ENCODE data around the gene PI16. TPM values are rescaled to one million over a fixed set of nuclear protein-coding genes. Genes with fewer than 3 reads are reported as not detected.

Gene PI16
- polyA plus RNA-seq, 1 of the 3 experiments (the other 2 are of a cell fraction), result 0.02 TPM

DNA sequence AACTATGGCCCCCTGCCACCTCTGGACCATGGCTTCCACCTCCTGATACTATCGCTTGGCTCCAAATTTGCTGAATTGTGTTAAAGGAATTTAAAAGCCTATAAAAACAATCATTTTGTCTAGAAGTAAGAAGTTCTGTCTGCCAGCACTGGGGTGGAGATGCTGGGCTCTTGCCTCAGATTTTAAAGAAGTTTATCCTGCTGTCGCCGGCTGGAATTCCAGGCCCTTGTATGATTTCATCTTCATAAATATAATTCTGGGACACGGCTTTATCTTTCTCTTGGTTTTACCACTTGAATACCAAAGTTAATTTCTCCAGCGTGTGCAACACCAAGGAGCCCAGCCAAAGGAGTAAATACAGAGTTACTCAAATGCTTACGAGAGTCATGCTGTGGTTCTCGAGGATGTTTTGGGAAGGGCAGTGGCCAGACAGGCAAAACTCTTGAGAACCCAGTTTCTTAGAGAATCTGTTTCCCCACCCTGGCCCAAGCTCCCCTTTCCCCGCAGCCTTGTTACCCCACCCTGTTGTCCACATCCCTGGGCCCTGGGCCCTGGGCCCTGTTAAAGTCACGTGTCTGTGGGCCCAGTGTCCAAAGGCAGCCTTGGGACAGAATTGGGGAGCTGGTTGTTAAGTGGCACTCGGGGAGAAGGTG, 36.9 kb upstream of the PI16 start:
- H3K27ac ChIP-seq (ENCODE audit: low read depth in 2 of 2, low read length in 1 of 2), result no peak overlapping the region

DNA sequence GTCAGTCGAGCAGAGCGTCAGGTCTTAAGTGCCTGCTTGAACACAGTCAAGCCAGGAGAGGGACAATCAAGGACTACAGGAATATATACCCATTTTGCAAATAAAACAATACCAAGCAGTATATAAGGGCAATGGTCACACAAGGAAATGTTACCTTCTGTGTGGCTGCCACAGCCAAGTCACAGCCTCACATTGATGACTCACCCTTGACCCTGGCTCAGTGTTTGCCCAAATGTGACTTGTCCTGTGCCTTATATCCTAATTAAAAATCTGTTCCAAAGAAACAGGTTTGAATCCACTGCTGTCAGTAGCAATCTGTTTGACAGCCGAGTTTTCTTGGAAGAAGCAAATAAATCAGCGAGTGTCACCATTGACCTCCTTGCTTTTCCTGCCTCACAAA, 34.5 kb upstream of the PI16 start:
- Histone ChIP-seq H3K9me2 (no peaks in the 10 kb centered on the region), H3K4me2 (no peak overlapping the region), H3K36me3 (replicated peaks in 1 of 2; ENCODE audit: control insufficient read depth in 1 of 2, insufficient read depth in 2 of 2, low read length in 1 of 2) (peaks cover 29 to 73% of the 10 kb centered on the region in 2 experiments), H3K4me3 (ENCODE audit: low read depth in 2 of 2, low read length in 1 of 2) (no peak overlapping the region), H2AFZ (ENCODE audit: low read depth) (no peak overlapping the region), H3K4me1 (ENCODE audit: control insufficient read depth in 1 of 2, insufficient read depth in 2 of 2, low read depth in 1 of 2, low read length in 1 of 2) (no peaks in the 10 kb centered on the region; a peak in 1 of 4 replicates), H3K27me3 (ENCODE audit: insufficient read depth) (no peaks in the 10 kb centered on the region), H4K20me1 (ENCODE audit: insufficient read depth) (no peaks in the 10 kb centered on the region), H3K9me3 (no peaks in the 10 kb centered on the region), H3F3A (replicated peaks; ENCODE audit: insufficient read depth) (no peaks in the 10 kb centered on the region), H3K9ac (no peak overlapping the region), H3K79me2 (ENCODE audit: insufficient read depth) (no peaks in the 10 kb centered on the region), H3K27ac (ENCODE audit: low read depth in 2 of 2, low read length in 1 of 2) (no peak overlapping the region)
- TF ChIP-seq, protein P1, sequence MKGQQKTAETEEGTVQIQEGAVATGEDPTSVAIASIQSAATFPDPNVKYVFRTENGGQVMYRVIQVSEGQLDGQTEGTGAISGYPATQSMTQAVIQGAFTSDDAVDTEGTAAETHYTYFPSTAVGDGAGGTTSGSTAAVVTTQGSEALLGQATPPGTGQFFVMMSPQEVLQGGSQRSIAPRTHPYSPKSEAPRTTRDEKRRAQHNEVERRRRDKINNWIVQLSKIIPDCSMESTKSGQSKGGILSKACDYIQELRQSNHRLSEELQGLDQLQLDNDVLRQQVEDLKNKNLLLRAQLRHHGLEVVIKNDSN (IDR thresholded peaks at IDR 0.05; ENCODE audit: borderline replicate concordance, low read depth), result no peak
- TF ChIP-seq, protein P2, sequence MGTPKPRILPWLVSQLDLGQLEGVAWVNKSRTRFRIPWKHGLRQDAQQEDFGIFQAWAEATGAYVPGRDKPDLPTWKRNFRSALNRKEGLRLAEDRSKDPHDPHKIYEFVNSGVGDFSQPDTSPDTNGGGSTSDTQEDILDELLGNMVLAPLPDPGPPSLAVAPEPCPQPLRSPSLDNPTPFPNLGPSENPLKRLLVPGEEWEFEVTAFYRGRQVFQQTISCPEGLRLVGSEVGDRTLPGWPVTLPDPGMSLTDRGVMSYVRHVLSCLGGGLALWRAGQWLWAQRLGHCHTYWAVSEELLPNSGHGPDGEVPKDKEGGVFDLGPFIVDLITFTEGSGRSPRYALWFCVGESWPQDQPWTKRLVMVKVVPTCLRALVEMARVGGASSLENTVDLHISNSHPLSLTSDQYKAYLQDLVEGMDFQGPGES (IDR thresholded peaks at IDR 0.05; ENCODE audit: low read depth, low read length), result no peak
- TF ChIP-seq, protein P3, sequence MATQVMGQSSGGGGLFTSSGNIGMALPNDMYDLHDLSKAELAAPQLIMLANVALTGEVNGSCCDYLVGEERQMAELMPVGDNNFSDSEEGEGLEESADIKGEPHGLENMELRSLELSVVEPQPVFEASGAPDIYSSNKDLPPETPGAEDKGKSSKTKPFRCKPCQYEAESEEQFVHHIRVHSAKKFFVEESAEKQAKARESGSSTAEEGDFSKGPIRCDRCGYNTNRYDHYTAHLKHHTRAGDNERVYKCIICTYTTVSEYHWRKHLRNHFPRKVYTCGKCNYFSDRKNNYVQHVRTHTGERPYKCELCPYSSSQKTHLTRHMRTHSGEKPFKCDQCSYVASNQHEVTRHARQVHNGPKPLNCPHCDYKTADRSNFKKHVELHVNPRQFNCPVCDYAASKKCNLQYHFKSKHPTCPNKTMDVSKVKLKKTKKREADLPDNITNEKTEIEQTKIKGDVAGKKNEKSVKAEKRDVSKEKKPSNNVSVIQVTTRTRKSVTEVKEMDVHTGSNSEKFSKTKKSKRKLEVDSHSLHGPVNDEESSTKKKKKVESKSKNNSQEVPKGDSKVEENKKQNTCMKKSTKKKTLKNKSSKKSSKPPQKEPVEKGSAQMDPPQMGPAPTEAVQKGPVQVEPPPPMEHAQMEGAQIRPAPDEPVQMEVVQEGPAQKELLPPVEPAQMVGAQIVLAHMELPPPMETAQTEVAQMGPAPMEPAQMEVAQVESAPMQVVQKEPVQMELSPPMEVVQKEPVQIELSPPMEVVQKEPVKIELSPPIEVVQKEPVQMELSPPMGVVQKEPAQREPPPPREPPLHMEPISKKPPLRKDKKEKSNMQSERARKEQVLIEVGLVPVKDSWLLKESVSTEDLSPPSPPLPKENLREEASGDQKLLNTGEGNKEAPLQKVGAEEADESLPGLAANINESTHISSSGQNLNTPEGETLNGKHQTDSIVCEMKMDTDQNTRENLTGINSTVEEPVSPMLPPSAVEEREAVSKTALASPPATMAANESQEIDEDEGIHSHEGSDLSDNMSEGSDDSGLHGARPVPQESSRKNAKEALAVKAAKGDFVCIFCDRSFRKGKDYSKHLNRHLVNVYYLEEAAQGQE (IDR thresholded peaks at IDR 0.05; ENCODE audit: low read depth, low read length), result no peak
- TF ChIP-seq SMC3 (IDR thresholded peaks at IDR 0.05; ENCODE audit: low read depth, low read length) (no peak), TCF12 (IDR thresholded peaks at IDR 0.05) (no peak), EZH2phosphoT487 (IDR thresholded peaks at IDR 0.05; ENCODE audit: borderline replicate concordance, low read depth) (no peak), JUND (IDR thresholded peaks at IDR 0.05) (no peak), FOSL2 (IDR thresholded peaks at IDR 0.05; ENCODE audit: borderline replicate concordance, low read depth) (no peak), NFIC (IDR thresholded peaks at IDR 0.05; ENCODE audit: borderline replicate concordance) (no peak), TAF1 (IDR thresholded peaks at IDR 0.05; ENCODE audit: borderline replicate concordance, low read depth, low read length) (no peak)
- ChIA-PET POLR2A (no interaction called here), CTCF (no interaction called here)
- WGBS (ENCODE audit: low lambda C conversion rate), result 96% methylated on average over 4 of the region's 4 CpGs
- no peak for DNase-seq

More for the DNA sequence above, 36.9 kb upstream of the PI16 start:
- no peak overlapping the region for H3K9ac ChIP-seq
- H2AFZ ChIP-seq (ENCODE audit: low read depth), result no peak overlapping the region
- no peaks in the 10 kb centered on the region for H3K79me2 ChIP-seq (ENCODE audit: insufficient read depth)
- ChIA-PET POLR2A (interaction anchor here (0.6 kb wide), 1 partner anchor 10 kb away, joined by 3 read pairs; no protein-coding TSS in a partner anchor), CTCF (interaction anchor here (0.7 to 0.9 kb wide), 2 partner anchors 32 to 293 kb away, joined by 3 read pairs; partner anchors contain the start of gene C6orf89)
- H3K9me3 ChIP-seq, result no peaks in the 10 kb centered on the region
- WGBS (ENCODE audit: low lambda C conversion rate), result 98% methylated on average over 10 of the region's 10 CpGs
- TF ChIP-seq FOXM1 (IDR thresholded peaks at IDR 0.05; ENCODE audit: low read depth), result no peak
- no peak for TF ChIP-seq RAD21 (IDR thresholded peaks at IDR 0.05; ENCODE audit: low read length)
- no peak for TF ChIP-seq SIN3A (IDR thresholded peaks at IDR 0.05; ENCODE audit: borderline replicate concordance, low read depth, low read length)
- TF ChIP-seq, protein P4, sequence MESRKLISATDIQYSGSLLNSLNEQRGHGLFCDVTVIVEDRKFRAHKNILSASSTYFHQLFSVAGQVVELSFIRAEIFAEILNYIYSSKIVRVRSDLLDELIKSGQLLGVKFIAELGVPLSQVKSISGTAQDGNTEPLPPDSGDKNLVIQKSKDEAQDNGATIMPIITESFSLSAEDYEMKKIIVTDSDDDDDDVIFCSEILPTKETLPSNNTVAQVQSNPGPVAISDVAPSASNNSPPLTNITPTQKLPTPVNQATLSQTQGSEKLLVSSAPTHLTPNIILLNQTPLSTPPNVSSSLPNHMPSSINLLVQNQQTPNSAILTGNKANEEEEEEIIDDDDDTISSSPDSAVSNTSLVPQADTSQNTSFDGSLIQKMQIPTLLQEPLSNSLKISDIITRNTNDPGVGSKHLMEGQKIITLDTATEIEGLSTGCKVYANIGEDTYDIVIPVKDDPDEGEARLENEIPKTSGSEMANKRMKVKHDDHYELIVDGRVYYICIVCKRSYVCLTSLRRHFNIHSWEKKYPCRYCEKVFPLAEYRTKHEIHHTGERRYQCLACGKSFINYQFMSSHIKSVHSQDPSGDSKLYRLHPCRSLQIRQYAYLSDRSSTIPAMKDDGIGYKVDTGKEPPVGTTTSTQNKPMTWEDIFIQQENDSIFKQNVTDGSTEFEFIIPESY (IDR thresholded peaks at IDR 0.05; ENCODE audit: borderline replicate concordance, low read depth), result no peak
- TF ChIP-seq, protein P5, sequence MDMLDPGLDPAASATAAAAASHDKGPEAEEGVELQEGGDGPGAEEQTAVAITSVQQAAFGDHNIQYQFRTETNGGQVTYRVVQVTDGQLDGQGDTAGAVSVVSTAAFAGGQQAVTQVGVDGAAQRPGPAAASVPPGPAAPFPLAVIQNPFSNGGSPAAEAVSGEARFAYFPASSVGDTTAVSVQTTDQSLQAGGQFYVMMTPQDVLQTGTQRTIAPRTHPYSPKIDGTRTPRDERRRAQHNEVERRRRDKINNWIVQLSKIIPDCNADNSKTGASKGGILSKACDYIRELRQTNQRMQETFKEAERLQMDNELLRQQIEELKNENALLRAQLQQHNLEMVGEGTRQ (IDR thresholded peaks at IDR 0.05; ENCODE audit: borderline replicate concordance, low read depth, low read length), result no peak
- no peak for TF ChIP-seq RCOR1 (IDR thresholded peaks at IDR 0.05; ENCODE audit: low read length)
- no peak for TF ChIP-seq EZH2phosphoT487 (IDR thresholded peaks at IDR 0.05; ENCODE audit: borderline replicate concordance, low read depth)
- no peak overlapping the region for H3K4me2 ChIP-seq
- H4K20me1 ChIP-seq (ENCODE audit: insufficient read depth), result peaks cover 9% of the 10 kb centered on the region; the same call in 1 of the 2 replicates
- DNase-seq, result no peak
- peaks cover 31 to 55% of the 10 kb centered on the region in 2 experiments for H3K36me3 ChIP-seq (replicated peaks in 1 of 2; ENCODE audit: control insufficient read depth in 1 of 2, insufficient read depth in 2 of 2, low read length in 1 of 2)
- peaks cover 9% of the 10 kb centered on the region for H3F3A ChIP-seq (replicated peaks; ENCODE audit: insufficient read depth)
- no peaks in the 10 kb centered on the region for H3K27me3 ChIP-seq (ENCODE audit: insufficient read depth)
- H3K4me1 ChIP-seq (ENCODE audit: control insufficient read depth in 1 of 2, insufficient read depth in 2 of 2, low read depth in 1 of 2, low read length in 1 of 2), result peaks cover 0 to 15% of the 10 kb centered on the region in 2 experiments; a peak in 2 of 4 replicates
- H3K4me3 ChIP-seq (ENCODE audit: low read depth in 2 of 2, low read length in 1 of 2), result no peak overlapping the region
- no peaks in the 10 kb centered on the region for H3K9me2 ChIP-seq
